Mucosa of gallbladder (tissue), 1 donor: ENCODE measurements around the gene RIOX2. TPM values are rescaled to one million over a fixed set of nuclear protein-coding genes. Genes with fewer than 3 reads are reported as not detected.

ENCODE experiments used
- DNase-seq: peaks from one replicate; pipeline ENCODE4 v3.0.0-alpha.2; 2020; ENCODE audit warnings: low spot score
- total RNA-seq: library from RNA; stranded (reverse); gene quantifications from one replicate; pipeline ENCODE4 v1.2.1, GENCODE V29; 2021
- donor health status: DM: no; HTN: no; CAD: no.

Gene RIOX2
- total RNA-seq, 1 donor from 2014 or later = 18.6 TPM

DNA sequence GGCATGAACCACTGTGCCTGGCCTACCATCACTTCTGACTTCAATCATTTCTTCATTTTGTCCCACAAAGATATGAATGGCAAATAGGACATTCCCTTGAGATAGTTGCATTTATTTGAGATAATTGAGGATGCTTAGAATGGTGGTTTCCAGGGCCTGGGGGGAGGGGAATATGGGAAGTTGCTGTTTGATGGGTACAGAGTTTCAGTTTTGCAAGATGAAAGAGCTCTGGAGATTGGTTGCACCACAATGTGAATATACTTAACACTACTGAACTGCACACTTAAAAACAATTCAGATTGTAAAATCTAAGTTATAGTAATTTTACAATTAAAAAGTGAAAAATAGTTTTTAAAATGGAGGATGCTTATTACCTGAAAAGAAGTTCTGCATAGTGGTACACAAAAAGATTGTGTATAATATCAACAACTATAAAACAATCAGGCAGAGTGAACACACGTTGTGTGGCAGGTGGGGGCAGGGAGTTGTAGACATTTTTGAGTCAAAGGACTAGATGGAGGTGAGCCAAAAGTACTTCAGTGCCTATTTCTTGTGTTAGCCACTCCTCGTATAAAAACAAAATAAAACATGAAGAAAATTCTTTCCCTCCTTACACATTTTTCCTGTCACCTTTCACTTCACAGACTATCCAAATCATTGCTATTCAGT, 18.5 kb upstream of the RIOX2 start:
- no peak for DNase-seq

DNA sequence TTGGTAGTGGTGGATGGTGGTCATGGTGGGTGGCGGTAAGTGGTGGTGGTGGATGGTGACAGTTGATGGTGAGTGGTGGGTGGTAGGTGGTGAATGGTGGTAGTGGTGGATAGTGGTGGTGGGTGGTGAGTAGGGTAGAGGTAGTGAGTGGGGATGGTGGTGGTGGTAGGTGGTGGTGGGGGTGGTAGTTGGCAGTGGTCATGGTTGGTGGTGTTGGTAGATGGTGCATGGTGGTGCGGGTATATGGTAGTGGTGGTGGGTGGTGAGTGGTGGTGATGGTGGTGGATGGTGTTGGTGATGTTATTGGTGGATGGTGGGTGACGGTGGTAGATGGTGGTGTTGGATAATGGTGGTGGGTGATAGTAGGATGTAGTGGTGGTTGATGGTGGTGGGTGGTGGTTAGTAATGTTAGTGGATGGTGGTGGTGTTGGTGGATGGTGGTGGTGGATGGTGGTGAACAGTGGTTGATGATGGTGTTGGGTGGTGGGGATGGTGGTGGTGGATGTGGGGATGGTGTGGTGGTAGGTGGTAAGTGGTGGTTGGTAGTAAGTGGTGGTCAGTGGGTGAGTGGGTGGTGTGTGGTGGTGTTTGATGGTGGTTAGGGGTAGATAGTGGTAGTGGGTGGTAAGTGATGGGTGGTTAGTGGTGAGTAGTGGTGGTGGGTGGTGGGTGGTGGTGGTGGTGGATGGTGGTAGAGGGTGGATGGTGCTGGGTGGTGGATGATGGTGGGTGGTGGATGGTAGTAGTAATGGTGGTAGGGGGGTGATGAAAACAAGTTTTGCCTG, 16.7 kb upstream of the RIOX2 start:
- DNase-seq = no peak

DNA sequence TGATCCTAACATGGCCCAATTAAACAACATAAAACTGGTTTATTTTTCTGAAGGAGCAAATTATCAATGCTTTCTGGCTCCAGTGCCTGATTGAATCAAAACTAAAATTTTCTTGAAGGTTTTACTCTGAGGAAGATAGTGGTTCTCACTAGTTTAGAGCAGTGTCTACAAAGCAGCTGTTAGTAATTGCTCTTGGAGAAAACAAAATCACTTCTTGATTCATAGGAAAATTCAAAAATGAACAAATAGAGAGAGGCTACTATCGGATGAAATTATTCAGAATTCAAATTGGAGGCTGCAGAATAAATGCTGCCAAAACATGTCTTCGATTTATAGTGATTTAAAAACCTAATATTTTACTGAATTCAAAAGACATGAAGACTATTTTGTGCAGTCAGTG, 15.1 kb upstream of the RIOX2 start:
- no peak for DNase-seq

DNA sequence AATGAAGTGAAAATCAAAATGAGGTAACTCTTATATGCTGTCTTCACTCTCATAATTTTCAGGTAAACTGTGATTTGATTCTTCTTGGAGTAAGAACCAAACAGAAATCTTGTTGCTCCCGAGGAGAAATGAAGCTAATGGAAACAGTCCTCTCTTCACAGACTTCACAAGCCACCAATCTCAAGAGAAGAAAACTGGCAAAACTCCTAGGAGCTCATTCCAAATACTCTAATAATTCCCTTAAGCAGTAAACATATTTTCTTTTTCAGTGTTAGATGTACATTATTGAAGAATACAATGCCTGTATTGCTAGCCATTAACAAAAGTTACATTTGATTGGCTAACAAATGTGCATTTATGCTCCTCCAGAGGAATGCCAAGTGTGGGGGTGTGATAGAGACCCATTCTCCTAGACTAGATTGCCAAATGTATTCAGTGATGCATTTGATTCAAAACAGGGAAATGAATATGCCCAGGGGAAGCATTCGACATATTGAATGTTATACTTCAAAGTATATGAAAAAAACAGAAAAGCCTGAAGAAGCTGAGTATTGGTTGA, 11.8 kb upstream of the RIOX2 start:
- DNase-seq = no peak

DNA sequence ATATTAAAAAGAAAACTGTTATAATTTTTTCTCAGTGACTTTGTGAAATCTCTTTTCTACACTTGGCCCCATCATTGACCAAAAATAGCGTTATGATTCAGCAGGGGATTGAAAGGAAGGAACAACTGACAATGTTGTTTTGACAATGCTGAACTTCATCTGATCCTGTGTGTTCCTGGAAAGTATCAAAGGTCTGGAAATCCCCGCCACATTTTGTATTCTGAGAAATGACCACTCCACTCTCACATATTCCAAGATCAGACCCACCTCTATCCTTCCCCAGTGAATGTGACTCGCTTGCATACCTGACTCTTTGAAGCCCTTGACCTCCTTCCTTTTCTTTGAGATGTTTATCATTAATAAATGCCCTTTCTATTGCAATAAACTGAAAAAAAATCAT, 9.7 kb upstream of the RIOX2 start:
- no peak for DNase-seq

DNA sequence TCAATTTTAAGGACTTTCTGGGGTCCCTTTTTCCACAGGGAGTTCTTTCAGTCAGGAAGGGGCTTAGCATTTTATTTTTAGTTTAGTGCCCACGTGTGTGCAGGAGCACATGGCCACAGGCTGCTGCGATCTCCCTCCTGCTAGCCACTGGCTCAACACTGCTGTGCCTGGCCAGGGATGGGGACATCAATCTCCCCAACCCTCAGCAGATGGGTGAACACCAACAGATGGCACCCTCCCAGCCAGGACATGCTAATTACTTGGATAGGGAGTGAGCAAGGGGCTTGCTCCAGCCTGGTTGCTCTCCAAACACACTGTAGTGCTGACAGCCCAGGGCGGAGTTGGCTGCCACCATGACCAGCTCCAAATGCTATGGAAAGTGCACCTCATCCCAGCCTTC, 7.4 kb upstream of the RIOX2 start:
- no peak for DNase-seq

DNA sequence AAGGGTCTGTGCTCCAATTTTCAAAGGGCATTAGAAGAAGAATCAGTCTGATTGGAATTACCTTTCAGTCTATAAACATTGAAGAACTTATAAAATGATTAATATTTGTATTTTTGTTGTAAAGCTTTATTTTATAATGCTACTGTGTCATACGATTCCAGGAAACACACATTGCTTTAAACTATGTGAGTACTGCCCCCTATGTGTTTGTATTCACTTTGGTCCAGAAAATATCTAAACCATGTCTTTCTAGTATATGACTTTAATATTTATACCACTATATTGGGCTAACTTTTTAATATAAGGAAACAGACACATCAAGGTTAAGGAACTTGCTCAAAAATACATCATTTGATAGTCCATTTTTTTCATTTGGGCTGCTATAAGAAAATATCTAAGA, 3.2 kb upstream of the RIOX2 start:
- DNase-seq = no peak

DNA sequence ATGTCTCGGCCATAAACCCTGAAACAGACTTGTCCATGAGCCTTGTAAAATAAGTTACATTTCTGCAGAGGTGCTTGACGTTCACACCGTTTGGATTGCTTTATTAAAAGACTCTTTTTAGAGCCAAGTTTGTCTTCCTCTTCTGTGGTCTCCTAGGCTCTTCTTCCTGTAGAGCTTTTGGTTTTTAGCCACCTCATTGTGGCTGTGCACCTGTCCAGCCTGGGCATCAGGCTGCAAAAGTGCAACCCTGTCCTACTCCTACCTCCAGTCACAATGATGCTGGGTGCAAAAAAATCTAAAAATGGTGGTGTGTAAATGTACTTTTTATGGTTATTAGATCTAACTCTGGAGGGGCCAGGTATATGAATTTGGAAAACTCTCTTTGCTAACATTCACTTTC, 2.8 kb upstream of the RIOX2 start:
- DNase-seq = no peak

DNA sequence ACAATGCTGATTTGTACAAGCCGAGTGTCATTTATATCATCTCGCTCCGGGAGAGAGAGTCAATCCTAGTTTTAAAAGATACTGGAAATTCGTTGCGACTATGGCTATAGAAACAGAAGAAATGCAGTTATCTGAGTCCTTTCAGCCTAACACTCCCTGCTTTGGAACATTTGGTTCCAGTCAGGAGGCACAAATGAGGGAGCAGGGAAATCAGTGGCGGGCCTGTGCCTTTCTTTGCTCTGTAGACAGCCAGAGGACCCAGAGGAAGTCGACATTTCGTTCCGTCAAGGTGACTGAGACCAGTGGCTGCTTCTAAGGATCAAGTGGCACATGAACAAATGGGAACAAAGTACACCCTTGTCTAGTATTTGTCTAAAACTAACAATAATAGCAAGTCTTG, 745 bp upstream of the RIOX2 start:
- no peak for DNase-seq

DNA sequence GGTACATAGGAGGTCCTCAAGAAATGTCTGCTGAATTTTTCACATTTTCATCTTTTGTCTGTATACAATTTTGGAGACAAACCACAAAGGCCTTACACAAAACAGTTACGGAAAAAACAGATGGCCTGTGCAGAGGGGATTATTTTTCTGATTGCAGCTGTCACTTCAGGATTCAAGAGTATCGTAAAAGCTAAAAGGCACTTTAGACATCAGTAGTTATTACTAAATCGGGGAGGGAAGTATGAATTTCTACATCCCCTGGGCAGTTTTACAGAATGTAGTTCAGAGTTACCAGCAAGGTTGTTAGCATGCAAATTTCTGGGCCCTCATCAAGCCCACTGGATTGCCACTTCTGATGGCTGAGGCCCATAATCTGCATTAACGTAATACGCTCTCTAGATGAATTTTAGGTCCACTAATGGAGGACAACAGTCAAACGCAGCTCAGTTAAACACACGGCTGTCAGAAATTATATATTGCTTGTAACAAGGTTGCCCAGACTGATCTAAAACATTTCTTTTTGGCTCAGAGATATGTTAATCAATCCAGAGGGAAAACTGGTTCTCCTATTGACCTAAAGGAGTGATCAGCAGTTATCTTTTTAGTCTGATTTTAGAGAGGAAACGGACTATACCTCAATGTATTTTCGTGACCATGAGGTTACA, 1.1 kb downstream of the RIOX2 start:
- DNase-seq = no peak

DNA sequence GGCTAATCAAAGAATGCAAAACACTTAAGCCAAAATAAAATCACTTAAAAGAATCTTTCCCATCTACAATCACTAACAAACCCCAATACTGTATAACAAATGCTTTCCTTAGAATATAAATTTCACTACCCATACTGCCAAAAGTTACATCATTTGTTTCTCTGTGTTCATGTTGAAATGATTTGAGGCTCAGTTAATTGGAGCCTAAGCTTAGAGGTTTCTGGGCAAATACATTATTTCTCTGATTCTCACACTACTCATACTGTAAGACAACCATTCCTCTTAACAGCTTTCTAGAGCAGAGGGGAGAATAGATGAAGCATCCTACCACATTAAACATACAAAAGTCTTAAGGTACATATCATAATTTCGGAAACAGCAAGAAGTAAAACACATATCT, 2.1 kb downstream of the RIOX2 start:
- DNase-seq = no peak

DNA sequence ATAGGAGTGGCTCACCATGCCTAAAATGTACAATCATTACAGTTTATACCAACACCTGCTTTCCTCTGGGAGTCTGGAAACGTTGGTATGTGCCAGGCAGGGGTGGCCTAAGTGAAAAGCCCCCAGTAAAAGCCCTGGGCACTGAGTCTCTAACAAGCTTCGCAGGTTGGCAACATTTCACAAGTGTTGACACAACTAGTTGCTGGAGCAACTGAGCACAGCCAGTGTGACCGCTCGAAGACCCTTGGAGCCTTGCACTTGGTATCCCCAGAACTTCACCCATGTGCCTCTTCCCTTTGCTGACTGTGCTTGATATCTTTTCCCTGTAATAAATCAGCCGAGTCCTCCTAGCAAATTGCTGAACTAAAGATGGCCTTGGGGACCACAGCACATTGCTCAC, 2.7 kb downstream of the RIOX2 start:
- DNase-seq = no peak

DNA sequence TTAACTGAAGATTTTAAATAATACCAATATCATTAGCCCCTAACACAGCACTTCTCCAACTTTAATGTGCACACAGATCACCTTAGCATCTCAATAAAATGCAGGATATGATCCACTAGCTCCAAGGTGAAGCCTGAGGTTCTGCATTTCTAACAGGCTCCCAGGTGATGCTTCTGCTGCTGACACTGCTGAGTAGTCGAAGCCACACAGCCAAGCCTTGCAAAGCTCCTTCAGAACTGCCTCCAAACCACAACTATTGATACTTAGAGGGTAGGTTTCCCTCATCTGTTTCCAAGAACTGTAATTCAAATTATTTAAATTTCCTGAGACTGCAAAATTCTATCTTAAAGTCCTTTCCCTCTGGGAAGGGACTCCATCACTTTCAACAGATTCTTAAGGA, 3.9 kb downstream of the RIOX2 start:
- DNase-seq = no peak

DNA sequence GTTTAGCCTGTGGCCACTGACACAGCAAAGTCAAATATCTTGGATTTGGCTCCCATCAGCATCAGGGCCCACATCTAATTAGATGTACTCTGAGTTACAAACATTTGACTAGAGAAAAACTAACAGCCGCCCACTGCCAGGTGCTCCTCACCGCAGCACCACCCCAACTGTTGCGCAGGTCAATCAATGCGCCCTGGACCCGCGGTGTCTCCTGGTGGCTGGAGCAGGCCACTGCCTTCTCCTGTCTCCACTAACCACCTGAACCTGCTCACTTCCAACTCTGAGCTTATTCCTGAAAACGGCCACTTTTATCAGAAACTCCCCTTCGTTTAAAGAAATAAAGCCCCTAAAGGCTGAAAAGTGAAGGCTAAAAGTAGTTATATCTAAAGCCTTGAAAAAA, 4.3 kb downstream of the RIOX2 start:
- no peak for DNase-seq

DNA sequence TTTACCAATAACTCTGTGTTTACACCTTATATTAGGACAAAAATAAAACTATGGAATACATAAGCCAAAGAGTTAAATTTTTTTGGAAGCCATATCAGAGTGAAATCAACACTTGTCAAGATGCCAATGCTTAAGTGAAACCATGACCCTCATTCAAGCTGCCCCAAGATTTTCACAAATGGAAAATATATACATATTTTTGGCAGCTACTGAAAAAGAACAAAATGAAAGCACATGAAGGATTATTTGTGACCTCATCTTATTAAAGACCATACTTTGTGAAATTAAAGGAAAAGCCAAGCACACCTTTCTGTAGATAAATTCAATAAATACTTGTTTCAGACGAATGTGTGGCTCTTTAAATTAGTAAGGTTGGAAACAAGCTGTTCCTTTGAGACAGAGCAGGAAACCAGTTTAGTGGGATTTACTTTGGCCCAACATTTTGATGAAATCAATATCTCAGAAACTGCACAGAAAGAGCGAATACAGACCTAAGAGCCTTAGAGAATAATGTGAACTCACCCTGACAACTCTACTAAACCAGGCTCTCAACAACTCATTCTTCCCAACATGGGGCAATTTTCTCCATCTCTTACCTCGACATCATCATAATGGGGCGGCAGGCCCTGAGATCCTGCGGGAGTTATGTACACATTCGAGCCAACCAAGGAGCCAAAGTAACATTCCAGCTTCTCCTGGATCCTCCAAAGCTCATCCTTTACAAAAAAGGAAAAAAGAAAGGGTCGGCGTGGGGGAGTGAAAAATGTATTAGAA, 11.1 kb downstream of the RIOX2 start:
- no peak for DNase-seq

DNA sequence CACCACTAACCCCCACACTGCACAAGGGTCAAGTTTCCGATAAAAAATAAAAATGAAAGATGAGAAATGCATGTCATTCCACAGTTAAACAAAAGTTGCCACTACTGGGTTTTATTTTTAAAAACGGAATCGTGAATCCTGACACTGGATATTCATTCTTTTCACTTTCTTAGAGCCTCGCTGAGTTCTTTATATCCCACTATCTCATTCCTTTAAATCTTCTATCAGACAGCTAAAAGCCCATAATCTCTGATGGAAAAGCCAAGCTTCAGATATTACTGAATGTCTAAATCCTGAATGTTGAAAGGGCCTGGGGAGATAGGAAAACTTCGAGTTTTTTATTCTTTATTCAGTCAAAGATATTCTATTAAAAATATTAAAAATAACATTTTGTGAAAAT, 11.7 kb downstream of the RIOX2 start:
- no peak for DNase-seq

DNA sequence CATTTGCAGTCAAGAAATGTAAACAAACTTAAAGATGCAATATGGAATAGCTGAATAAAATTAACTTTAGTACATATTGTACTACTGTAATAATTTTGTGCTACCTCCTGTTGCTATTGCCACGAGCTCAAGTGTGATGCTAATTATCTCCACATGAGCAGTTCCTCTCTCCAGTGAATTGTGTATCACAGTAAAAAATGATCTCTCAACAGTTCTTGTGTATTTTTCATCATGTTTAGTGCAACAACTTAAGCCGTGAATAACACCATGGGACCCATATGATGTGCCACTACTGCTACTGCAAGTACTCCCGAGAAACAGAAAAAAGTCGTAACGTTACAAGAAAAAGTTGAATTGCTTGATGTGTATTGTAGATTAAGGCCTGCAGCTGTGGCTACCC, 12.4 kb downstream of the RIOX2 start:
- DNase-seq = no peak

DNA sequence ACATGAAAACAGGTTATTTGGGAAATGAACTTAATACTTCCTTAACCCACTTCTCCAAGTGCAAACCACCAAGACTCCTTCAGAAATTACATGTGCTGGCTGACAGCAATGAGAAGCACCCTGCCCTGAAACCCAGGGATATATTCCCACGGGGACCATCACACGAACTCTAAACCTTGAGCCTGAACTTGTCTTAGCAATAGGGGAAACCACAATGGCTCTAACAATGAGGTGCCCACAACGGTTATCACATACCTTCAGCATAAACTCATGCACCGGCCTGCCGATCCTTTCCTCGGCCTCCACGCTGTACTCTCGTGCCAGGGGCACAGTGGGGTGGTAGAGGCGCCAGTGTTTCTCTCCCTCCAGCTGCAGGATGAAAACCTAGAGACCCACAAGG, 13.4 kb downstream of the RIOX2 start:
- no peak for DNase-seq

DNA sequence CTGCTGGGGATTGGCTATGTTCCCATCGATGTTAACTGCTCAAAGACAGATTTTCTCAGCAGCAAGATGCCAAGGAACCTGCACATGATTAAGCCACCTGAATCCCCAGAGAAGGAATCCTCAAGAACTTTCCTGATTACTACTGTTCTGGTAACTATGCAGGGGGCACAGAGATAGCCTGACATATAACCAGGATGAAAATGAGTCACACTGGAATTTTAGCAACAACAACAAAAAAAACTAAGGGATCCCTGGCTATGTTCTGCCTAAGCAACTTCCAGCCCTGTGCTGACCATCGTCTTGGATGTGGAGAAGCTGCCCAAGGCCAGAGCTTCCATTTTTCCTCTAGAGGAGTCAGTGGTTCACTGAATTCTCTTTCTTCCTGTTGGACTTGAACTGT, 13.8 kb downstream of the RIOX2 start:
- no peak for DNase-seq

DNA sequence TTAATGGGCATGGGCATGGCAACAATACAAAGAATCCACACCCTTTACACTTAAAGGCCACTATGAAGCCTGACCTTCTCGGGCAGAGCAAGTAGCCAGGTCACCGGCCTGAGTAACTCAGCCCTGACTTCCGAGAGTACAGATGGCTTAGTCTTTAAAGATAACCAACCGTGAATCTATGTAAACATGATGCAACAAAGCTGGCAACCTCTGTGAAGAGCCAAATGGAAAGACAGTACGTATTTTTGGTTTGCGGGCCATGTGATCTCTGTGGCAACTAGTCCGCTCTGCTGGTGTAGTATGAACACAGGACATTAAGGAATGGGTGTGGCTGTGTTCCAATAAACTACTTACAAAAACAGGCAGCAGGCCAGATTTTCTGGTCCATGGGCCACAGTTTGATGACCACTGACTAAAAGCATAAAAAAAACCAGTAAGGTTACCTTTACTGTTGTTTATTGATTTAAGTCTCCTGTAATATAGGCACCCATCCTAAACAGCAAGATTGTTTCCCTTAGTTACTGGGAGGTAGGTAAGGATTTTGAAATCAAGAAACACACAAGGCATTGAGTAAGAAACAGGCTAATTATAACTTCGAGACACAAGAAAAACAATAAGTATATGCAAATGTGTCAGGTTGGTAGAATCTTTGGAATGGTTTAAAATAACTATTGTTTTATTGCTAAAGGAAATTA, 14.5 kb downstream of the RIOX2 start:
- no peak for DNase-seq

DNA sequence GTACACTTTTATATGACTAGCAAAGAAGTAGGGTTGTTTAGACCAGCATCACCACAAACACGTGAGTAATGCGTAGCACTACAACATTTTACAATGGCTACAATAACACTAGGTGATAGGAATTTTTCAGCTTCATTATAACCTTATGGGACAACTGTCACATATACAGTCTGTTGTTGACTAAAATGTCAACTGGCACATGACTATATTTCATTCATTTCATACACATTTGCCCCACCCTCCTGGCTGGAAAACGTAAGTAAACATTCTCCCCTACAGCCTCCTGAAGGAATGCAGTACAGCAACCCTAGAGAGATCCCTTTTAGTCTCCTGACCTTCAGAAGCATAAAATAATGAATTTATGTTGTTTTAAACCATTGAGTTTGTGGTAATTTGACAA, 16.2 kb downstream of the RIOX2 start:
- DNase-seq = no peak
